Measurements from ENCODE around the gene VPS13C. TPM values are rescaled to one million over a fixed set of nuclear protein-coding genes. Genes with fewer than 3 reads are reported as not detected.

VPS13C gene
- 114 TPM for total RNA-seq (2013)
- 10 to 100 TPM; 12.0 to 32.2 (median 18.4) TPM for polyA plus RNA-seq
- 49.9 and 59.2 TPM in 2 replicates for polyA minus RNA-seq
- 123 to 756 (median 541) reads per million in 11 experiments for total RNA-seq

- Mint-ChIP-seq H3K27me3 (ENCODE audit: low read depth in 3 of 3) (peaks cover 36 to 42% (median 38%) of the 10 kb centered on the region in 3 donors), H3K4me3 (peak within 1 kb of the TSS; percentile 96 to 98), H3K9me3 (peaks cover 0 to 4% (median 0%) of the 10 kb centered on the region in 7 donors), H3K27ac (peak within 1 kb of the TSS; percentile 93 to 98 (median 96)), H3K4me1 (peaks cover 35% of the 10 kb centered on the region), H3K36me3 (peaks cover 3 to 9% of the 10 kb centered on the region in 2 donors)
- H2AFZ ChIP-seq (ENCODE audit: insufficient read depth, low read depth, low read length, poor library complexity, severe bottlenecking) = peak within 1 kb of the TSS; percentile 88
- peak; percentile 84 for TF ChIP-seq CTCF (IDR thresholded peaks at IDR 0.05)
- peak within 1 kb of the TSS; percentile 73 to 94 (median 93) for H3K4me3 ChIP-seq (replicated peaks in 1 of 3; ENCODE audit: low read depth in 2 of 3, low read length in 3 of 3)
- under 1% methylated on average over 71 of the region's 73 CpGs for WGBS (ENCODE audit: insufficient coverage)
- H3K9me3 ChIP-seq (replicated peaks in 1 of 2; ENCODE audit: control insufficient read depth in 1 of 2, insufficient read depth in 1 of 2, low read length in 2 of 2) = no peaks in the 10 kb centered on the region
- peaks cover 27 to 44% of the 10 kb centered on the region in 2 donors for H3K27me3 ChIP-seq (ENCODE audit: control insufficient read depth in 2 of 2, insufficient read depth in 2 of 2, low read length in 2 of 2)
- H3K4me2 ChIP-seq (replicated peaks; ENCODE audit: extremely low read depth, low read length, poor library complexity, severe bottlenecking) = peak within 1 kb of the TSS; percentile 90
- DNase-seq = peak; percentile 93 to 94 (median 93)
- intact Hi-C loops (cut with micrococcal nuclease) = no loop called here
- H3K9ac ChIP-seq (ENCODE audit: insufficient read depth, low read length, poor library complexity, severe bottlenecking) = peak within 1 kb of the TSS; percentile 96
- peaks cover 39 to 44% of the 10 kb centered on the region in 2 donors for H3K4me1 ChIP-seq (ENCODE audit: control insufficient read depth in 1 of 2, insufficient read depth in 2 of 2, low read length in 2 of 2)
- peaks cover 43% of the 10 kb centered on the region for H3K79me2 ChIP-seq (ENCODE audit: insufficient read depth, low read length)
- peaks cover 42% of the 10 kb centered on the region for H4K20me1 ChIP-seq (ENCODE audit: insufficient read depth, low read length)
- H3K36me3 ChIP-seq (replicated peaks in 1 of 2; ENCODE audit: control insufficient read depth in 1 of 2, insufficient read depth in 2 of 2, low read length in 2 of 2) = no peaks in the 10 kb centered on the region
- peak within 1 kb of the TSS; percentile 94 to 95 for H3K27ac ChIP-seq (ENCODE audit: low read depth in 1 of 2, low read length in 2 of 2)
These were observed at the start of gene VPS13C for GRCh38 chr15:62060113-62060895. VPS13C (minus strand) TSS chr15:62060447; CDS start chr15:62060374, 73 bp downstream.

- Mint-ChIP-seq H3K27me3 (ENCODE audit: low read depth in 3 of 3) (peaks cover 2 to 7% (median 2%) of the 10 kb centered on the region in 3 donors), H3K4me3 (no peak overlapping the region), H3K9me3 (peaks cover 0 to 4% (median 0%) of the 10 kb centered on the region in 7 donors), H3K36me3 (no peaks in the 10 kb centered on the region), H3K27ac (no peak overlapping the region), H3K4me1 (no peaks in the 10 kb centered on the region)
- no peaks in the 10 kb centered on the region for H3K79me2 ChIP-seq (ENCODE audit: insufficient read depth, low read length)
- H4K20me1 ChIP-seq (ENCODE audit: insufficient read depth, low read length) = no peaks in the 10 kb centered on the region
- H2AFZ ChIP-seq (ENCODE audit: insufficient read depth, low read depth, low read length, poor library complexity, severe bottlenecking) = no peak overlapping the region
- no peak for DNase-seq
- no peaks in the 10 kb centered on the region for H3K9me3 ChIP-seq (replicated peaks in 1 of 2; ENCODE audit: control insufficient read depth in 1 of 2, insufficient read depth in 1 of 2, low read length in 2 of 2)
- intact Hi-C loops (cut with micrococcal nuclease) = no loop called here
- no peak for TF ChIP-seq CTCF (IDR thresholded peaks at IDR 0.05)
- no peaks in the 10 kb centered on the region for H3K27me3 ChIP-seq (ENCODE audit: control insufficient read depth in 2 of 2, insufficient read depth in 2 of 2, low read length in 2 of 2)
- 100% methylated on average over 1 of the region's 1 CpG for WGBS (ENCODE audit: insufficient coverage)
- H3K9ac ChIP-seq (ENCODE audit: insufficient read depth, low read length, poor library complexity, severe bottlenecking) = no peak overlapping the region
- H3K4me3 ChIP-seq (replicated peaks in 1 of 3; ENCODE audit: low read depth in 2 of 3, low read length in 3 of 3) = no peak overlapping the region
- H3K27ac ChIP-seq (ENCODE audit: low read depth in 1 of 2, low read length in 2 of 2) = no peak overlapping the region
- no peaks in the 10 kb centered on the region for H3K4me1 ChIP-seq (ENCODE audit: control insufficient read depth in 1 of 2, insufficient read depth in 2 of 2, low read length in 2 of 2)
- no peaks in the 10 kb centered on the region for H3K36me3 ChIP-seq (replicated peaks in 1 of 2; ENCODE audit: control insufficient read depth in 1 of 2, insufficient read depth in 2 of 2, low read length in 2 of 2)
- no peak overlapping the region for H3K4me2 ChIP-seq (replicated peaks; ENCODE audit: extremely low read depth, low read length, poor library complexity, severe bottlenecking)
These were observed 49.2 kb upstream of the VPS13C start for GRCh38 chr15:62109437-62109836.

Measured in CD14-positive monocyte (primary cell).